Body of pancreas (tissue), 4 donors: ENCODE results near the gene PLPP3. TPM values are rescaled to one million over a fixed set of nuclear protein-coding genes. Genes with fewer than 3 reads are reported as not detected.

Source experiments
- ATAC-seq: fragments of 150-250 bp; one replicate; pipeline ENCODE4 v1.9.1; 2016
- DNase-seq, 4 donors: peaks; one replicate each; pipeline ENCODE4 v3.0.0-alpha.2; 2019
- H3K27ac ChIP-seq, 4 donors: fragments of 200-600 bp; sonication (generic); 1 replicate in 3 of 4; 2 replicates in 1 of 4; pipeline versions ENCODE4 v1.5.1 to v1.6.1; 2016 to 2019; ENCODE audit warnings: mild to moderate bottlenecking in 1 of 4, mixed read lengths in 1 of 4, moderate library complexity in 1 of 4
- H3K27me3 ChIP-seq, 2 donors: fragments of 200-600 bp; sonication (generic); one replicate each; pipeline ENCODE4 v1.6.0; 2016; ENCODE audit warnings: mild to moderate bottlenecking in 1 of 2
- H3K36me3 ChIP-seq, 2 donors: fragments of 200-600 bp; sonication (generic); replicated peaks in 1 of 2; 2 replicates each; pipeline ENCODE4 v1.5.1; 2016; ENCODE audit warnings: low read depth in 2 of 2; ENCODE audit not compliant: insufficient read depth in 1 of 2
- H3K4me1 ChIP-seq: fragments of 200-600 bp; sonication (generic); one replicate; pipeline ENCODE4 v1.6.0; 2016
- H3K4me3 ChIP-seq, 2 donors: fragments of 200-600 bp; sonication (generic); 1 replicate in 1 of 2; 2 replicates in 1 of 2; pipeline ENCODE4 v1.5.1; 2016 to 2019
- H3K9me3 ChIP-seq, 3 donors: fragments of 200-600 bp; sonication (generic); 1 replicate in 2 of 3; 2 replicates in 1 of 3; pipeline ENCODE4 v1.5.1; 2016
- POLR2A ChIP-seq, 3 donors: fragments of 450-650 bp; IDR thresholded peaks; one replicate each; pipeline ENCODE4 v1.6.1; 2016; ENCODE audit warnings: antibody characterized with exemption in 3 of 3, mild to moderate bottlenecking in 2 of 3
- WGBS, 2 donors: methylation state at CpG; one replicate each; pipeline ENCODE4 v1.1.5; 2017; 5-methylcytosine and 5-hydroxymethylcytosine counted together
- intact Hi-C: fragments of 100-400 bp; cut with DNase I; formaldehyde crosslinking; loops from one replicate; pipeline ENCODE4 v1.15.1; 2023
- total RNA-seq, 2 donors: library from RNA; depleted of rRNA; stranded (reverse); fragments of >200 nt; gene quantifications; one replicate each; pipeline ENCODE4 v1.1.0, GENCODE V29; 2016
- TF ChIP-seq, protein P1 (sequence below), 7 experiments: fragments of 450-650 bp in 4 of 7; fragments of 200-600 bp in 3 of 7; sonication (generic) in 3 of 7; IDR thresholded peaks; one replicate each; pipeline ENCODE4 v1.5.1; 2016 to 2019; ENCODE audit warnings: antibody characterized with exemption in 7 of 7

Gene PLPP3
- total RNA-seq, 2 donors from 2014 or later, result 35.8 to 52.7 TPM

DNA sequence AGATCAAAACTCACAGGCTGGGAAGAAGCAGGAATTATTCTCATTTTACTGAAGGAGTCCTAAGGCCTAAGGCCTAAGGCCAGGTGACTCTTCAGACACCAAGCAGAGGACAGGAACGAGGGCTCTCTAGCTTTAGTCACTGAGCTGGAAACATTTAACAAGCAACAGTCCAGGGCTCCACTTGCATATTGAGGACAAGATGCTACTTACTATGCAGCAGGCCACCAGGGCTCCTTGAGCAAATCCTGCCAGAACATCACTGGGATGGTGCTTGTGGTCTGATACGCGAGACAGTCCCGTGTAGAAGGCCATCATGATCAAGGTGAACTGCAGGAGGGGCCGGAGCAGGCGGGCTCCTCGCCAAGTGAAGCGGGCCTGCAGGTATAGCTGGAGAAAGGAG, 67.6 kb downstream of the PLPP3 start:
- no peak for DNase-seq
- intact Hi-C loops, result no loop called here
- Histone ChIP-seq H3K4me1 (peaks cover 77% of the 10 kb centered on the region), H3K27me3 (no peaks in the 10 kb centered on the region), H3K27ac (no peak overlapping the region), H3K4me3 (no peak overlapping the region), H3K9me3 (no peaks in the 10 kb centered on the region), H3K36me3 (peaks cover 0 to 8% of the 10 kb centered on the region in 2 donors)
- no peak for ATAC-seq
- 83 to 93% methylated on average over 8 of the region's 8 CpGs for WGBS, 2 donors
- no peak for TF ChIP-seq POLR2A (IDR thresholded peaks at IDR 0.05)
- TF ChIP-seq, protein P1, sequence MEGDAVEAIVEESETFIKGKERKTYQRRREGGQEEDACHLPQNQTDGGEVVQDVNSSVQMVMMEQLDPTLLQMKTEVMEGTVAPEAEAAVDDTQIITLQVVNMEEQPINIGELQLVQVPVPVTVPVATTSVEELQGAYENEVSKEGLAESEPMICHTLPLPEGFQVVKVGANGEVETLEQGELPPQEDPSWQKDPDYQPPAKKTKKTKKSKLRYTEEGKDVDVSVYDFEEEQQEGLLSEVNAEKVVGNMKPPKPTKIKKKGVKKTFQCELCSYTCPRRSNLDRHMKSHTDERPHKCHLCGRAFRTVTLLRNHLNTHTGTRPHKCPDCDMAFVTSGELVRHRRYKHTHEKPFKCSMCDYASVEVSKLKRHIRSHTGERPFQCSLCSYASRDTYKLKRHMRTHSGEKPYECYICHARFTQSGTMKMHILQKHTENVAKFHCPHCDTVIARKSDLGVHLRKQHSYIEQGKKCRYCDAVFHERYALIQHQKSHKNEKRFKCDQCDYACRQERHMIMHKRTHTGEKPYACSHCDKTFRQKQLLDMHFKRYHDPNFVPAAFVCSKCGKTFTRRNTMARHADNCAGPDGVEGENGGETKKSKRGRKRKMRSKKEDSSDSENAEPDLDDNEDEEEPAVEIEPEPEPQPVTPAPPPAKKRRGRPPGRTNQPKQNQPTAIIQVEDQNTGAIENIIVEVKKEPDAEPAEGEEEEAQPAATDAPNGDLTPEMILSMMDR (IDR thresholded peaks at IDR 0.05), result no peak

DNA sequence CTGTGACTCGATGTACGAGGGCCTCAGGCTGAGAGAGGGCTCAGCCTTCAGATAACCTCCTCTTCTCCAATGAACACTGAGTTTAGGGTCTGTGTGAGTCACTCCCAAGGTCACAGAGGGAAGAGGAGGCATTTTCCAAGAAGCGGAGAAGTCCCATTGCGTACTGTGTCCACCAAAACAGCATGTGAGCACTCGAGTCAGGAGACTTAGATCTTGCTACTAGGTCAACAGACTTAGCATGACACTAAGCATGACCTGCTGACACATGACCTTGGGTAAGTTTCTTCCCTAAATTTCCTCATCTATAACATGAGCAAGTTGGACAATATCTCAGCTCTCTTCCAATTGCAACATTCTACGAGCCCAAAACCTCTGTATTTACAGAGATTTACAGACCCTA, 68.0 kb downstream of the PLPP3 start:
- Histone ChIP-seq H3K4me1 (peaks cover 77% of the 10 kb centered on the region), H3K4me3 (no peak overlapping the region), H3K36me3 (peaks cover 0 to 8% of the 10 kb centered on the region in 2 donors), H3K9me3 (no peaks in the 10 kb centered on the region), H3K27ac (peak overlapping the region in 1 of 4 donors; percentile 1), H3K27me3 (no peaks in the 10 kb centered on the region)
- DNase-seq, result peak in 1 of 4 donors; percentile 22
- intact Hi-C loops, result no loop called here
- TF ChIP-seq, protein P1 (IDR thresholded peaks at IDR 0.05), result no peak
- ATAC-seq, result no peak
- 78 to 81% methylated on average over 6 of the region's 6 CpGs for WGBS, 2 donors

DNA sequence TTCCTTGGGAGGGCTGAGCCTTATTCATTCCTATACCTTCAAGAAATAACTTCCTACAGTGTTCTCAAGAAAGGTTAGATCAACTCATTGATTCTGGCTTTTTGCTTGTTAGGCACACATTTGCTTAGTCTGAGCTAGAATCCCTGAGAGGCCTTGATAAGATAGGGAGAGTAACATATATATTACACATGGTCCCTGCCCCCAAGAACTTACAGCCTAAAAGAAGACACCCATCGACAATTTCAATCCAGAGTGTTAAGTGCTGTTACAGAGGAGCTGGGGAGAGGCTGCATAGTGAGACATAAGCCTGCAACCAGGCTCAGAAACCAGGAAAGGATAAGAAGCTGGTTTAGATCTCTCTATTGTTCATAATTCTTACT, 68.7 kb downstream of the PLPP3 start:
- peak overlapping the region in 1 of 4 donors; percentile 67 for H3K27ac ChIP-seq

DNA sequence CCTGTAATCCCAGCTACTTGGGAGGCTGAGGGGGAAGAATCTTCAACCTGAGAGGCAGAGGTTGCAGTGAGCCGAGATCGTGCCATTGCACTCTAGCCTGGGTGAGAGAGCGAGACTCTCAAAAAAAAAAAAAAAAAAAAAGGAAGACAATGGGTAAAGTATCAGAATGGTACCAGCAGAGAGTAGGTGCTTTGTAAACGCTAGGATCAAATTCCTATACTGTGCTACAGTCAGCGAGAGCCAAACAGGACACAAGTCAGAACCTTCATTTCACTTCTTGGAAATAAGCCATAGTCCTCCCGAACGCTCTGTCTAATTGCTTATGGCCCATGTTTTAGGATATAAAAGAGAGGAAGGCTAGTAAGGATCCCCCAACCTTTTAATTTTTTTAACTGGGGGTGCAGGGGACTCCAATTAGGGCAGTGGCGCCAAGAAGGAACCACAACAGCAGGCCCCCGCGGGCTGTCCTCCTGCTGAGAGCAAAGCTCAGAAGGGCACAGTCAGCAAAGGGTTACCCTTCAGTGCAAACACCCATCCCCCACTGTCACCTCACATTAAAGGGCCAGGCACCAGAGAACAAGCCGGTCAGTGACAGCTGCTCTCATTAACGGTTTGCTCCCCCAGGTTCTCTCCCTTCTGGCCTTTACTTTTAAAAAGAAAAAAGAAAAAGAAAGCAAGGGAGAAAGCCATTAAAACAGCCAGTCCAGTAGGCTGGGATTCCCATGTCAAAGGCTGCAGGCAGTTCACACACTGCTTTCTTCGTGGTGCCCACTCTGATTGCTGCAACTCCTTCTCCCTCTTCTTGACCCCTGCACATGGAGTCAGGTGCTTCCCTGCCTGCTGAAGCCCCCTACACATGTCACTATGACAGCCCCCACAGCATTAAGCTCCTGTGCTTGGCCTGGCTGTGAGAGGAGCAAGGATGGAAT, 69.4 kb downstream of the PLPP3 start:
- Histone ChIP-seq H3K4me3 (no peak overlapping the region), H3K27ac (peak overlapping the region in 2 of 4 donors; percentile 67 to 68), H3K36me3 (peaks cover 0 to 8% of the 10 kb centered on the region in 2 donors), H3K9me3 (no peaks in the 10 kb centered on the region), H3K4me1 (peaks cover 75% of the 10 kb centered on the region), H3K27me3 (no peaks in the 10 kb centered on the region)
- TF ChIP-seq, protein P1 (IDR thresholded peaks at IDR 0.05), result no peak
- no peak for TF ChIP-seq POLR2A (IDR thresholded peaks at IDR 0.05)
- DNase-seq, result no peak
- no peak for ATAC-seq
- intact Hi-C loops, result no loop called here
- 68 to 73% methylated on average over 13 of the region's 13 CpGs for WGBS, 2 donors

More for the DNA sequence above, 68.7 kb downstream of the PLPP3 start:
- no peaks in the 10 kb centered on the region for H3K27me3 ChIP-seq
- DNase-seq (no peak), ATAC-seq (no peak)
- H3K4me1 ChIP-seq, result peaks cover 77% of the 10 kb centered on the region
- no peaks in the 10 kb centered on the region for H3K9me3 ChIP-seq
- intact Hi-C loops, result no loop called here
- H3K36me3 ChIP-seq, result peaks cover 0 to 8% of the 10 kb centered on the region in 2 donors
- no peak overlapping the region for H3K4me3 ChIP-seq
- WGBS, 2 donors, result 24 to 28% methylated on average over 1 of the region's 1 CpG
- no peak for TF ChIP-seq POLR2A (IDR thresholded peaks at IDR 0.05)
- TF ChIP-seq, protein P1 (IDR thresholded peaks at IDR 0.05), result no peak
